Prostate gland (tissue), 2 donors: ENCODE results near the gene PTPRJ.

Experiments
- CTCF ChIP-seq, 4 experiments: fragments of 200-600 bp in 2 of 4; fragments of 450-650 bp in 2 of 4; sonication (generic) in 2 of 4; IDR thresholded peaks; 1 replicate in 3 of 4; 2 replicates in 1 of 4; pipeline ENCODE4 v1.5.1; 2016 to 2019; ENCODE audit warnings: antibody characterized with exemption in 4 of 4, mild to moderate bottlenecking in 2 of 4, moderate library complexity in 2 of 4
- POLR2A ChIP-seq: fragments of 450-650 bp; IDR thresholded peaks from one replicate; pipeline ENCODE4 v1.6.1; 2016; ENCODE audit warnings: antibody characterized with exemption, mild to moderate bottlenecking
- POLR2AphosphoS5 ChIP-seq: sonication (generic); formaldehyde crosslinking; IDR thresholded peaks from one replicate; pipeline ENCODE4 v1.6.1; 2017; ENCODE audit warnings: antibody characterized with exemption

GRCh38 chr11:47998345-47998732, 18.0 kb downstream of the PTPRJ start:
- TF ChIP-seq CTCF (IDR thresholded peaks at IDR 0.05): no peak
- TF ChIP-seq POLR2A: no peak
- TF ChIP-seq POLR2AphosphoS5: no peak
